WI38 (cell line): ENCODE data around the gene OSBPL2.

Source experiments
- H3K4me3 ChIP-seq: 2 replicates; pipeline ENCODE4 v1.5.1; 2011; ENCODE audit warnings: low read depth, mild to moderate bottlenecking, control low read depth, low read length
- CTCF ChIP-seq: IDR thresholded peaks from 2 replicates; pipeline ENCODE4 v1.5.1; 2012; ENCODE audit warnings: low read depth, mild to moderate bottlenecking, control low read depth, low read length

The OSBPL2 gene

GRCh38 chr20:62263396-62263795, 25.1 kb downstream of the OSBPL2 start:
- no peak for TF ChIP-seq CTCF
- no peak overlapping the region for H3K4me3 ChIP-seq

- no peak overlapping the region for H3K4me3 ChIP-seq
- no peak for TF ChIP-seq CTCF
Measured at GRCh38 chr20:62265365-62265764, 27.0 kb downstream of the OSBPL2 start.

GRCh38 chr20:62266340-62266739, 28.0 kb downstream of the OSBPL2 start:
- TF ChIP-seq CTCF = no peak

GRCh38 chr20:62266851-62267250, 28.5 kb downstream of the OSBPL2 start:
- no peak overlapping the region for H3K4me3 ChIP-seq
- no peak for TF ChIP-seq CTCF

More at GRCh38 chr20:62266340-62266739, 28.0 kb downstream of the OSBPL2 start:
- no peak overlapping the region for H3K4me3 ChIP-seq

GRCh38 chr20:62267543-62267942, 29.2 kb downstream of the OSBPL2 start:
- H3K4me3 ChIP-seq = no peak overlapping the region
- TF ChIP-seq CTCF = no peak

GRCh38 chr20:62268228-62268900, 30.0 kb downstream of the OSBPL2 start:
- TF ChIP-seq CTCF = no peak
- no peak overlapping the region for H3K4me3 ChIP-seq

GRCh38 chr20:62269378-62269777, 31.1 kb downstream of the OSBPL2 start:
- TF ChIP-seq CTCF = no peak
- H3K4me3 ChIP-seq = no peak overlapping the region
